Esophagus muscularis mucosa (tissue), 3 donors: ENCODE data around the gene PCBP3.

Source experiments
- CTCF ChIP-seq, 3 experiments: fragments of 200-600 bp in 2 of 3; fragments of 450-650 bp in 1 of 3; sonication (generic) in 2 of 3; IDR thresholded peaks; one replicate each; pipeline ENCODE4 v1.5.1; 2017 to 2019; ENCODE audit warnings: antibody characterized with exemption in 3 of 3, mild to moderate bottlenecking in 2 of 3, moderate library complexity in 1 of 3
- POLR2A ChIP-seq: fragments of 450-650 bp; IDR thresholded peaks from one replicate; pipeline ENCODE4 v1.6.1; 2017; ENCODE audit warnings: antibody characterized with exemption, moderate library complexity, mild to moderate bottlenecking, low read depth
- POLR2AphosphoS5 ChIP-seq, 2 donors: sonication (generic); formaldehyde crosslinking; IDR thresholded peaks; one replicate each; pipeline ENCODE4 v1.6.1; 2017; ENCODE audit warnings: antibody characterized with exemption in 2 of 2

GRCh38 chr21:45820171-45821091, 176.9 kb downstream of the PCBP3 start:
- TF ChIP-seq POLR2AphosphoS5 (IDR thresholded peaks at IDR 0.05) (no peak), CTCF (IDR thresholded peaks at IDR 0.05) (peak; percentile 76 to 84 (median 77)), POLR2A (no peak)
